GM12878 (cell line): ENCODE results near the gene ENO2.

ENCODE experiments used
- BHLHE40 ChIP-seq, 2 experiments: fragments of 450-650 bp in 1 of 2; IDR thresholded peaks; 2 replicates each; pipeline ENCODE4 v1.6.1; 2011 to 2017; ENCODE audit warnings: low read depth in 2 of 2, borderline replicate concordance in 1 of 2, improper control_type of control experiment in 1 of 2, low read length in 1 of 2, mild to moderate bottlenecking in 1 of 2
- BRCA1 ChIP-seq: IDR thresholded peaks from 2 replicates; pipeline ENCODE4 v1.6.1; 2011; ENCODE audit warnings: low read depth, low read length, improper control_type of control experiment
- EZH2 ChIP-seq: IDR thresholded peaks from 2 replicates; pipeline ENCODE4 v1.6.1; 2012; ENCODE audit warnings: low read depth, mild to moderate bottlenecking, control low read depth, inconsistent platforms, low read length, borderline replicate concordance; ENCODE audit not compliant: control insufficient read depth
- IKZF1 ChIP-seq: fragments of 450-650 bp; conservative IDR thresholded peaks from 2 replicates; pipeline ENCODE4 v1.6.1; 2017; ENCODE audit warnings: antibody characterized with exemption, mild to moderate bottlenecking
- NR2C2 ChIP-seq: IDR thresholded peaks from 2 replicates; pipeline ENCODE4 v1.6.1; 2011; ENCODE audit warnings: borderline replicate concordance, low read depth; ENCODE audit not compliant: control insufficient read depth, insufficient read length
- PAX8 ChIP-seq: fragments of 450-650 bp; IDR thresholded peaks from 2 replicates; pipeline ENCODE4 v1.6.1; 2017; ENCODE audit warnings: mild to moderate bottlenecking, moderate library complexity
- POLR2A ChIP-seq: IDR thresholded peaks from 2 replicates; pipeline ENCODE4 v1.6.1; 2011; ENCODE audit warnings: low read depth, mild to moderate bottlenecking, low read length
- POLR2AphosphoS5 ChIP-seq: IDR thresholded peaks from 2 replicates; pipeline ENCODE4 v1.6.1; 2011; ENCODE audit warnings: mild to moderate bottlenecking, low read length, inconsistent platforms
- SIN3A ChIP-seq: IDR thresholded peaks from 2 replicates; pipeline ENCODE4 v1.6.1; 2012; ENCODE audit warnings: low read depth, low read length, improper control_type of control experiment
- SREBF2 ChIP-seq: IDR thresholded peaks from 2 replicates; pipeline ENCODE4 v1.6.1; 2012; ENCODE audit warnings: mild to moderate bottlenecking, low read length
- TF ChIP-seq, protein P1 (sequence below), 3 experiments: IDR thresholded peaks in 2 of 3; conservative IDR thresholded peaks in 1 of 3; 2 replicates each; pipeline ENCODE4 v1.5.1; 2011; ENCODE audit warnings: low read depth in 3 of 3, low read length in 3 of 3, mild to moderate bottlenecking in 3 of 3, control low read depth in 2 of 3, moderate library complexity in 2 of 3, inconsistent platforms in 1 of 3, mixed read lengths in 1 of 3; ENCODE audit not compliant: control insufficient read depth in 2 of 3, insufficient read depth in 1 of 3; ENCODE audit errors: extremely low read depth in 1 of 3
- TF ChIP-seq, protein P2 (sequence below): IDR thresholded peaks from 2 replicates; pipeline ENCODE4 v1.6.1; 2011; ENCODE audit warnings: borderline replicate concordance, low read depth, mild to moderate bottlenecking, moderate library complexity, mixed read lengths, low read length; ENCODE audit not compliant: insufficient read depth; ENCODE audit errors: extremely low read length
- TF ChIP-seq, protein P3 (sequence below): IDR thresholded peaks from 2 replicates; pipeline ENCODE4 v1.6.1; 2012; ENCODE audit warnings: low read depth, low read length, improper control_type of control experiment

DNA sequence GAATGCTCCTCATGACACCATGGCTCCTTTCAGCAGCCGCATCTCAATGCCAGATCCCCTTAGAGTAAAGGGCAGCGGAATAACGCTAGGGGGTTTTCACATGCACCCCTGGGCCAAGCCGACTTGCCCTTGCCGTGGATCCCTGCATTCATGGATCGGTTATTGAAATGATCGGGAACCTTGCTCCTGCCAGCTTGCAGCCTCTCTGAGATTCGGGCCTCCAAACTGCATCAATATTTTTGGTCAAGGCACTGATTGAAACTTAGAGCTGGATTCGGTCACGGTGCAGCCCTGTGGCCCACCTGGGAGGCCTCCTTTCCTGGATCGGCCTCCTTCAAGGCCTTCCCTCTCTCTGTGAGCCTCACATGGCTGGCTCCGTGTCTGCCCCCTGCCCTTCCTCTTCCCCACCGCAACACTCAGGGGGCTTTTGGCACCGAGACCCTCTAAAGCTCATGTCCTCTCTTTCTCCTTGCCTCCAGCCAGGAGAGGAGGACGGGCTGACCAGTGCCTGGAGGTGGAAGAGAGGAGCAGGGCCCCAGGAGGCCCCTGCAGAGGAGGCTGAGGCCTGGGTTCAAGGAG is 38.6 kb downstream of the ENO2 start:
- TF ChIP-seq SREBF2: no peak
- TF ChIP-seq, protein P1, sequence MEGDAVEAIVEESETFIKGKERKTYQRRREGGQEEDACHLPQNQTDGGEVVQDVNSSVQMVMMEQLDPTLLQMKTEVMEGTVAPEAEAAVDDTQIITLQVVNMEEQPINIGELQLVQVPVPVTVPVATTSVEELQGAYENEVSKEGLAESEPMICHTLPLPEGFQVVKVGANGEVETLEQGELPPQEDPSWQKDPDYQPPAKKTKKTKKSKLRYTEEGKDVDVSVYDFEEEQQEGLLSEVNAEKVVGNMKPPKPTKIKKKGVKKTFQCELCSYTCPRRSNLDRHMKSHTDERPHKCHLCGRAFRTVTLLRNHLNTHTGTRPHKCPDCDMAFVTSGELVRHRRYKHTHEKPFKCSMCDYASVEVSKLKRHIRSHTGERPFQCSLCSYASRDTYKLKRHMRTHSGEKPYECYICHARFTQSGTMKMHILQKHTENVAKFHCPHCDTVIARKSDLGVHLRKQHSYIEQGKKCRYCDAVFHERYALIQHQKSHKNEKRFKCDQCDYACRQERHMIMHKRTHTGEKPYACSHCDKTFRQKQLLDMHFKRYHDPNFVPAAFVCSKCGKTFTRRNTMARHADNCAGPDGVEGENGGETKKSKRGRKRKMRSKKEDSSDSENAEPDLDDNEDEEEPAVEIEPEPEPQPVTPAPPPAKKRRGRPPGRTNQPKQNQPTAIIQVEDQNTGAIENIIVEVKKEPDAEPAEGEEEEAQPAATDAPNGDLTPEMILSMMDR (IDR thresholded peaks at IDR 0.05 in 2 of 3, conservative IDR thresholded peaks at IDR 0.05 in 1 of 3; ENCODE audit: control insufficient read depth in 2 of 3, extremely low read depth in 1 of 3, insufficient read depth in 1 of 3, low read depth in 3 of 3, low read length in 3 of 3): no peak
- peak; percentile 31 for TF ChIP-seq POLR2AphosphoS5
- TF ChIP-seq, protein P2, sequence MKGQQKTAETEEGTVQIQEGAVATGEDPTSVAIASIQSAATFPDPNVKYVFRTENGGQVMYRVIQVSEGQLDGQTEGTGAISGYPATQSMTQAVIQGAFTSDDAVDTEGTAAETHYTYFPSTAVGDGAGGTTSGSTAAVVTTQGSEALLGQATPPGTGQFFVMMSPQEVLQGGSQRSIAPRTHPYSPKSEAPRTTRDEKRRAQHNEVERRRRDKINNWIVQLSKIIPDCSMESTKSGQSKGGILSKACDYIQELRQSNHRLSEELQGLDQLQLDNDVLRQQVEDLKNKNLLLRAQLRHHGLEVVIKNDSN: no peak
- TF ChIP-seq SIN3A: no peak
- no peak for TF ChIP-seq PAX8
- no peak for TF ChIP-seq IKZF1
- TF ChIP-seq EZH2: no peak
- TF ChIP-seq, protein P3, sequence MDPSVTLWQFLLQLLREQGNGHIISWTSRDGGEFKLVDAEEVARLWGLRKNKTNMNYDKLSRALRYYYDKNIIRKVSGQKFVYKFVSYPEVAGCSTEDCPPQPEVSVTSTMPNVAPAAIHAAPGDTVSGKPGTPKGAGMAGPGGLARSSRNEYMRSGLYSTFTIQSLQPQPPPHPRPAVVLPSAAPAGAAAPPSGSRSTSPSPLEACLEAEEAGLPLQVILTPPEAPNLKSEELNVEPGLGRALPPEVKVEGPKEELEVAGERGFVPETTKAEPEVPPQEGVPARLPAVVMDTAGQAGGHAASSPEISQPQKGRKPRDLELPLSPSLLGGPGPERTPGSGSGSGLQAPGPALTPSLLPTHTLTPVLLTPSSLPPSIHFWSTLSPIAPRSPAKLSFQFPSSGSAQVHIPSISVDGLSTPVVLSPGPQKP: no peak
- no peak for TF ChIP-seq NR2C2
- no peak for TF ChIP-seq BRCA1
- no peak for TF ChIP-seq POLR2A
- peak in 1 of 2 experiments; percentile 44; a peak in 1 of 4 replicates for TF ChIP-seq BHLHE40 (IDR thresholded peaks at IDR 0.05; ENCODE audit: borderline replicate concordance in 1 of 2, low read depth in 2 of 2, low read length in 1 of 2)
